H9 (cell line): ENCODE data around the gene TUBA8. TPM values are rescaled to one million over a fixed set of nuclear protein-coding genes. Genes with fewer than 3 reads are reported as not detected.

ENCODE experiments used
- DNase-seq: peaks from one replicate; pipeline ENCODE4 v3.0.0-alpha.2; 2017
- H2AFZ ChIP-seq: one replicate; pipeline ENCODE4 v1.6.1; 2013; ENCODE audit warnings: mild to moderate bottlenecking, low read length, control low read depth, moderate library complexity
- H2AK5ac ChIP-seq: 2 replicates; pipeline ENCODE4 v1.6.1; 2013; ENCODE audit warnings: low read length, control low read depth, mixed read lengths; ENCODE audit not compliant: insufficient read length
- H2BK120ac ChIP-seq: one replicate; pipeline ENCODE4 v1.6.1; 2013; ENCODE audit warnings: low read depth, mild to moderate bottlenecking, low read length, control low read depth, inconsistent platforms; ENCODE audit not compliant: poor library complexity, severe bottlenecking
- H2BK12ac ChIP-seq: 2 replicates; pipeline ENCODE4 v1.6.1; 2013; ENCODE audit warnings: low read length, control low read depth, mixed read lengths, low read depth; ENCODE audit not compliant: insufficient read length
- H2BK15ac ChIP-seq: 2 replicates; pipeline ENCODE4 v1.6.1; 2013; ENCODE audit warnings: low read depth, low read length, control low read depth
- H2BK20ac ChIP-seq: one replicate; pipeline ENCODE4 v1.6.1; 2013; ENCODE audit warnings: low read depth, mild to moderate bottlenecking, low read length, control low read depth, inconsistent platforms; ENCODE audit not compliant: poor library complexity, severe bottlenecking
- H2BK5ac ChIP-seq: 2 replicates; pipeline ENCODE4 v1.6.1; 2013; ENCODE audit warnings: low read length, control low read depth, mixed read lengths; ENCODE audit not compliant: insufficient read length
- H3K14ac ChIP-seq: 2 replicates; pipeline ENCODE4 v1.6.1; 2013; ENCODE audit warnings: low read length, control low read depth; ENCODE audit not compliant: insufficient read depth
- H3K18ac ChIP-seq: 2 replicates; pipeline ENCODE4 v1.6.1; 2013; ENCODE audit warnings: low read depth, mild to moderate bottlenecking, mixed read lengths, low read length, control low read depth; ENCODE audit not compliant: insufficient read length
- H3K23ac ChIP-seq: 2 replicates; pipeline ENCODE4 v1.6.1; 2013; ENCODE audit warnings: low read length, control low read depth, mixed read lengths, low read depth; ENCODE audit not compliant: insufficient read length
- H3K23me2 ChIP-seq: 2 replicates; pipeline ENCODE4 v1.6.1; 2013; ENCODE audit warnings: low read depth, mild to moderate bottlenecking, mixed read lengths, low read length, control low read depth; ENCODE audit not compliant: insufficient read length, poor library complexity, severe bottlenecking
- H3K27ac ChIP-seq: 2 replicates; pipeline ENCODE4 v1.5.1; 2013; ENCODE audit warnings: low read length, control low read depth, mixed read lengths, low read depth; ENCODE audit not compliant: insufficient read length
- H3K27me3 ChIP-seq: 2 replicates; pipeline ENCODE4 v1.6.1; 2013; ENCODE audit warnings: low read length, control low read depth, inconsistent platforms; ENCODE audit not compliant: insufficient read depth
- H3K4ac ChIP-seq: 2 replicates; pipeline ENCODE4 v1.6.1; 2013; ENCODE audit warnings: low read depth, mild to moderate bottlenecking, control low read depth, inconsistent platforms, low read length, moderate library complexity
- H3K4me1 ChIP-seq: 2 replicates; pipeline ENCODE4 v1.6.1; 2013; ENCODE audit warnings: low read length, control low read depth, inconsistent platforms; ENCODE audit not compliant: insufficient read depth
- H3K4me2 ChIP-seq: 2 replicates; pipeline ENCODE4 v1.6.1; 2013; ENCODE audit warnings: low read length, control low read depth, mixed read lengths; ENCODE audit not compliant: insufficient read length, insufficient read depth
- H3K56ac ChIP-seq: 2 replicates; pipeline ENCODE4 v1.6.1; 2013; ENCODE audit warnings: low read depth, mild to moderate bottlenecking, mixed read lengths, low read length, control low read depth; ENCODE audit not compliant: insufficient read length
- H3K79me1 ChIP-seq: 2 replicates; pipeline ENCODE4 v1.6.1; 2013; ENCODE audit warnings: low read depth, mild to moderate bottlenecking, moderate library complexity, low read length, control low read depth, inconsistent platforms; ENCODE audit not compliant: insufficient read depth, poor library complexity, severe bottlenecking
- H3K79me2 ChIP-seq: 2 replicates; pipeline ENCODE4 v1.6.1; 2013; ENCODE audit warnings: low read length, control low read depth, inconsistent platforms; ENCODE audit not compliant: insufficient read depth
- H3K9ac ChIP-seq: 2 replicates; pipeline ENCODE4 v1.6.1; 2013; ENCODE audit warnings: low read length, control low read depth, mixed read lengths; ENCODE audit not compliant: insufficient read length; ENCODE audit errors: extremely low read depth
- H3K9me3 ChIP-seq: one replicate; pipeline ENCODE4 v1.6.1; 2013; ENCODE audit warnings: low read depth, low read length, inconsistent platforms; ENCODE audit not compliant: control insufficient read depth
- H3T11ph ChIP-seq: one replicate; pipeline ENCODE4 v1.6.1; 2013; ENCODE audit warnings: mild to moderate bottlenecking, low read length, control low read depth, inconsistent platforms
- H4K20me1 ChIP-seq: one replicate; pipeline ENCODE4 v1.6.1; 2013; ENCODE audit not compliant: control insufficient read depth, insufficient read length, insufficient read depth
- H4K5ac ChIP-seq: 2 replicates; pipeline ENCODE4 v1.6.1; 2013; ENCODE audit warnings: low read depth, mild to moderate bottlenecking, mixed read lengths, low read length, control low read depth; ENCODE audit not compliant: insufficient read length
- H4K8ac ChIP-seq: replicated peaks from 2 replicates; pipeline ENCODE4 v1.6.1; 2013; ENCODE audit warnings: low read length, control low read depth, mixed read lengths, low read depth; ENCODE audit not compliant: insufficient read length
- H4K91ac ChIP-seq: 2 replicates; pipeline ENCODE4 v1.6.1; 2013; ENCODE audit warnings: low read depth, mild to moderate bottlenecking, moderate library complexity, mixed read lengths, low read length, control low read depth; ENCODE audit not compliant: insufficient read length
- H3K27ac Mint-ChIP-seq, 3 experiments: 2 replicates in 2 of 3; 3 replicates in 1 of 3; pipeline ENCODE4 v1.8.0; 2020 to 2021; ENCODE audit warnings: mixed read lengths in 3 of 3, mild to moderate bottlenecking in 1 of 3, moderate library complexity in 1 of 3
- H3K27me3 Mint-ChIP-seq: 2 replicates; pipeline ENCODE4 v1.8.0; 2021; ENCODE audit warnings: low read depth, mild to moderate bottlenecking, moderate library complexity, mixed read lengths
- H3K36me3 Mint-ChIP-seq, 3 experiments: 2 replicates in 2 of 3; 3 replicates in 1 of 3; pipeline ENCODE4 v1.8.0; 2020 to 2021; ENCODE audit warnings: low read depth in 3 of 3, mixed read lengths in 3 of 3; ENCODE audit not compliant: insufficient read depth in 1 of 3
- H3K4me1 Mint-ChIP-seq, 2 experiments: 2 replicates each; pipeline ENCODE4 v1.8.0; 2020; ENCODE audit warnings: mixed read lengths in 2 of 2
- H3K4me3 Mint-ChIP-seq, 2 experiments: 2 replicates in 1 of 2; 3 replicates in 1 of 2; pipeline ENCODE4 v1.8.0; 2020 to 2021; ENCODE audit warnings: mild to moderate bottlenecking in 2 of 2, mixed read lengths in 2 of 2, moderate library complexity in 1 of 2
- H3K9me3 Mint-ChIP-seq, 2 experiments: 2 replicates in 1 of 2; 3 replicates in 1 of 2; pipeline ENCODE4 v1.8.0; 2020; ENCODE audit warnings: mild to moderate bottlenecking in 2 of 2, mixed read lengths in 2 of 2, moderate library complexity in 1 of 2
- WGBS: extraction: QIAGEN DNeasy Blood & Tissue Kit; methylation state at CpG from one replicate; pipeline ENCODE4 v1.1.7; 2013; ENCODE audit warnings: missing lambda C conversion rate, low lambda C conversion rate, mixed read lengths; ENCODE audit not compliant: insufficient read length; ENCODE audit errors: extremely low coverage; 5-methylcytosine and 5-hydroxymethylcytosine counted together
- total RNA-seq: library from RNA; stranded (reverse); gene quantifications from 2 replicates; pipeline ENCODE4 v1.2.1, GENCODE V29; 2021
- TF ChIP-seq, protein P1 (sequence below): fragments of 200-600 bp; sonication (generic); conservative IDR thresholded peaks from 3 replicates; pipeline ENCODE4 v1.8.0; 2021; ENCODE audit warnings: antibody characterized with exemption, mild to moderate bottlenecking

Gene TUBA8
- total RNA-seq, 1 experiment from 2014 or later = 2.0 TPM

DNA sequence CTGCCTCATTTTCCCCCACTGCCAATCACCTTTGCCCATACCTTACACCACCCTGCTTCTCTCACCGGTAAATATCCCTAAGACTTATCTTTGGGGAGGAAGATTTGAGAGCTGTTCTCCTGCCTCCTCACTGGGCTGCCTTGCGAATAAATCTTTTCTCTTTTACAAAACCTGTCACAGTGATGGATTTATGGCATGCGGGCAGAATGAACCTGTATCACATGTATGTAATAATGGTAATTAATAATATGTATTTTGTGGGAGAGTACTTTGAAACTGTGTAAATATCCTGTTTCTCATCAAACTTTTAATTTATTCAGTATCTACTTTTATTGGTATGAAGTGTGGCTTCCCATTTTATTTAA lies 35.8 kb downstream of the TUBA8 start:
- TF ChIP-seq, protein P1, sequence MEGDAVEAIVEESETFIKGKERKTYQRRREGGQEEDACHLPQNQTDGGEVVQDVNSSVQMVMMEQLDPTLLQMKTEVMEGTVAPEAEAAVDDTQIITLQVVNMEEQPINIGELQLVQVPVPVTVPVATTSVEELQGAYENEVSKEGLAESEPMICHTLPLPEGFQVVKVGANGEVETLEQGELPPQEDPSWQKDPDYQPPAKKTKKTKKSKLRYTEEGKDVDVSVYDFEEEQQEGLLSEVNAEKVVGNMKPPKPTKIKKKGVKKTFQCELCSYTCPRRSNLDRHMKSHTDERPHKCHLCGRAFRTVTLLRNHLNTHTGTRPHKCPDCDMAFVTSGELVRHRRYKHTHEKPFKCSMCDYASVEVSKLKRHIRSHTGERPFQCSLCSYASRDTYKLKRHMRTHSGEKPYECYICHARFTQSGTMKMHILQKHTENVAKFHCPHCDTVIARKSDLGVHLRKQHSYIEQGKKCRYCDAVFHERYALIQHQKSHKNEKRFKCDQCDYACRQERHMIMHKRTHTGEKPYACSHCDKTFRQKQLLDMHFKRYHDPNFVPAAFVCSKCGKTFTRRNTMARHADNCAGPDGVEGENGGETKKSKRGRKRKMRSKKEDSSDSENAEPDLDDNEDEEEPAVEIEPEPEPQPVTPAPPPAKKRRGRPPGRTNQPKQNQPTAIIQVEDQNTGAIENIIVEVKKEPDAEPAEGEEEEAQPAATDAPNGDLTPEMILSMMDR = no peak
- Histone ChIP-seq H3K23ac (no peak overlapping the region), H3K27me3 (no peaks in the 10 kb centered on the region; the same call in 1 of the 2 replicates), H3K9me3 (no peaks in the 10 kb centered on the region), H3K4me2 (no peak overlapping the region), H2AFZ (no peak overlapping the region), H3K14ac (no peak overlapping the region), H3K23me2 (no peaks in the 10 kb centered on the region), H4K20me1 (no peaks in the 10 kb centered on the region), H4K8ac (no peak overlapping the region), H2BK15ac (no peak overlapping the region), H3K18ac (no peak overlapping the region), H3K4ac (no peak overlapping the region), H3K27ac (no peak overlapping the region), H3K79me2 (no peaks in the 10 kb centered on the region), H3K79me1 (no peaks in the 10 kb centered on the region), H2BK20ac (no peak overlapping the region), H4K5ac (no peak overlapping the region), H2BK12ac (no peak overlapping the region), H3K56ac (no peak overlapping the region), H2AK5ac (no peak overlapping the region), H3T11ph (no peak overlapping the region), H2BK5ac (no peak overlapping the region), H3K4me1 (no peaks in the 10 kb centered on the region), H4K91ac (no peak overlapping the region), H3K9ac (no peak overlapping the region), H2BK120ac (no peak overlapping the region)
- Mint-ChIP-seq H3K27me3 (peaks cover 25% of the 10 kb centered on the region), H3K4me3 (no peak overlapping the region), H3K9me3 (peaks cover 4 to 9% of the 10 kb centered on the region in 2 experiments), H3K4me1 (peaks cover 4% of the 10 kb centered on the region in 2 experiments; a peak in 3 of 4 replicates), H3K36me3 (peaks cover under 1 to 4% (median 3%) of the 10 kb centered on the region in 3 experiments; a peak in 5 of 7 replicates), H3K27ac (no peak overlapping the region)
- no CpG with 5 or more reads among the region's 3 CpGs for WGBS
- no peak for DNase-seq
